GM12873 (cell line): ENCODE results near the gene FCRL2.

Source experiments
- CTCF ChIP-seq: IDR thresholded peaks from 2 replicates; pipeline ENCODE4 v1.5.1; 2012; ENCODE audit warnings: low read depth, mild to moderate bottlenecking, moderate library complexity, low read length, control low read depth; ENCODE audit not compliant: insufficient read depth; ENCODE audit errors: missing control alignments

FCRL2 gene

GRCh38 chr1:157751283-157751682 lies 25.6 kb downstream of the FCRL2 start:
- no peak for TF ChIP-seq CTCF

- TF ChIP-seq CTCF: no peak
Observed at GRCh38 chr1:157748262-157748817, 28.6 kb downstream of the FCRL2 start.

GRCh38 chr1:157739229-157739901 lies 37.6 kb downstream of the FCRL2 start:
- no peak for TF ChIP-seq CTCF

GRCh38 chr1:157734321-157734720 lies 42.6 kb downstream of the FCRL2 start:
- no peak for TF ChIP-seq CTCF

- no peak for TF ChIP-seq CTCF
Observed at GRCh38 chr1:157732755-157733154, 44.2 kb downstream of the FCRL2 start.

GRCh38 chr1:157725221-157725577 lies 51.7 kb downstream of the FCRL2 start:
- TF ChIP-seq CTCF: no peak

- no peak for TF ChIP-seq CTCF
Observed at GRCh38 chr1:157724537-157725220, 52.3 kb downstream of the FCRL2 start.
